NCI-H2171 (cell line): ENCODE data around the gene RNF26.

Experiments used
- DNase-seq: peaks from one replicate; lab custom pipeline; 2025; lab: John Stamatoyannopoulos, UW

RNF26 gene

DNA sequence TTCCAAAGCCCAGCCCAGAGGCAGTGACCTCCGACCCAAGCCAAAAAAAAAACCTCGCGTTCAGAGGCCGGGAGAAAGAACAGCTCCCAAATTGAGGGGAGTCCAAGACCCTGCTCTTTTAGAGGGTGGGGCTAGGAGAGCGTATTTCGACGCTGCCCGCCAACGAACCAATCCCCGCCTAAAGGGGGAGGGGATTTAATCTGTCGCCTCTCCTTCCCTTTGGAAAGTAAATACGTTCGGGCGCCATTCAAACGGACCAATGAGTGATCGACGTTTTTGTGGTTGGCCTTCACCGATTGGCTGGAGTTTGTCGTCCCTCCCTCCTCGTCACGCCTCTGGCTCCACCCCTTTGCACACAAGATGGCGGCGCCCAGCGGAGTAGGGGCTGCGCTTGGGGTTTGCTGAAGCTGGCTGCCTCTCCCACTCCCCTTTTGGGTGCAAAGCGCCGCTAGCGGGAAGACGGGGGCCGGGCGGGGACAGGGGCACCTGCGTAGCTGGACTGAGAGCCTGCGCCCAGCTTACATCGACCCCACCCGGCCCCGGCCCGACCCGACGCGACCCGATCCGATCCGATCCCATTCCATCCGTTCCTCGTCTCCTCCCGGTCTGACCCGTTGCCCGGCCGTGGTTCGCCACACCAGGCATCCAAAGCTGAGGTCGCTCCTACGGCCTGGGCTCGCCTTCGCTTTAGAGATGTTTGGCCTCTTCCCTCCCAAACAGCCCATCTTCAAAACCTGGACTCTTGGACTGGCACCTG lies at the start of gene RNF26:
TSS of gene RNF26 (plus strand) at position 354 of the 757 bp plus-strand sequence. CDS start 596 bp downstream, outside the sequence.
- peak; percentile 91 for DNase-seq

DNA sequence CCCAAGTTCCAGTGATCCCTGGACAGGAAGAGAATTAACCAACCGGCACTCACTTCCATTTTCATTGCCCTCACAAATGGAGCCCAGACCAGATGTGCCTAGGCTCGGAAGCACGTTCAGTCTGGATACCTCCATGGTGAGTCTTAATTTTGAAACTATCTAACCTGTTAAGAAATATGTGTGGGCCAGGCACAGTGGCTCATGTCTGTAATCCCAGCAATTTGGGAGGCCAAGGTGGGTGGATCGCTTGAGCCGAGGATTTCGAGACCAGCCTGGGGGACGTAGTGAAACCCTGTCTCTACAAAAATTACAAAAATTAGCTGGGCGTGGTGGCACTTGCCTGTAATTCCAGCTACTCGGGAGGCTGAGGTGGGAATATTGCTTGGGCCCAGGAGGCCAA lies 48.9 kb upstream of the RNF26 start:
- no peak for DNase-seq

DNA sequence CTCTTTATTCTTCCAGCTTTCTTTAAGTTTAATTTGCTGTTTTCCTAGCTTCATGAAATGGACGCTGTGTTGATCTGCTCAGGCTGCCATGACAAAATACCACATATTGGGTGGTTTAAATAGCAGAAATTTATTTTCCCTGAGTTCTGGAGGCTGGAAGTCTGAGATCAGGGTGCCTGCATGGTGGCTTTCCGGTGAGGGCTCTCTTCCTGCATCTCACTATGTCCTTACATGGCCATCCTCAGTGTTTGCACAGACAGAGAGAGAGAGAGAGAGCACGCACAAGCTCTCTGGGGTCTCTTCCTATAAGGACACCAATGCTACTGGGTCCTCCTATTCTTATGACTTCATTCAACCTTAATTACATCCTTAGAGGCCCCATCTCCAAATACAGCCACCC lies 46.1 kb upstream of the RNF26 start:
- no peak for DNase-seq

DNA sequence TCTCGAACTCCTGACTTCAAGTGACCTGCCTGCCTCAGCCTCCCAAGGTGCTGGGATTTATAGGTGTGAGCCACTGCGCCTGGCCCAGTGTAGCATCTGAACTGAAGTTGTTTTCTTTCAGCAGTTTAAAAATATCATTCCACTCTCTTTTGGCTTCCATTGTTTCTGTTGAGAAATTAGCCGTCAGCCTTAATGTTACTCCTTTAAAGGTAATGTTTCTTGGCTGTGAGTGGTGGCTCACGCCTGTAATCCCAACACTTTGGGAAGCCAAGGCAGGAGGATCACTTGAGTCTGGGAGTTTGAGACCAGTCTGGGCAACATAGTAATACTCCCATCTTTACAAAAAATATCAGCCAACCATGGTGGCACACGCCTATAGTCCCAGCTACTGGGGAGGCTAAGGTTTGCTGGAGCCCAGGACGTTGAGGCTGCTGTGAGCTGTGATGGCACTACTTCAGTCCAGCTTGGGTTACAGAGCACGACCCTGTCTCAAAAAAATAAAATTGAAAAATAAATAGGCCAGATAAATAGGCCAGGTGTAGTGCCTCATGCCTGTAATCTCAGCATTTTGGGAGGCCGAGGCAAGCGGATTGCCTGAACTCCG lies 43.3 kb upstream of the RNF26 start:
- DNase-seq: no peak

DNA sequence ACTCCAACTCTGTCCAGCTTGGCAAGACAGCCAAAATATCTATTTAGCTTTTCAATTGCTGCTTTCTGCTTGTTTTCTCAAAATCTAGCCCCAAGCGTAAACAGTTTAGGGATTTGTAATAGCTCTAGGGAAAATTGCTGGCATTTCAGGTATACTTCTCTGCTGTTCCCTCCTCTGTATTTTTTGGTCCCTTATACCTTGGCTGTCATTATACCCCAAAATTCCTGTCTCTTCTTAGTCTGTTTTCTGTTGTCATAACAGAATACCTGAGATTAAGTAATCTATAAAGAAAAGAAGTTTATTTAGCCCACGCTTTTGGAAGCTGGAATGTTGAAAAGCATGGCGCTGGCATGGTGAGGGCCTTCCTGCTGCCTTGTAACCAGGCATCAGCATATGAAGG lies 40.9 kb upstream of the RNF26 start:
- no peak for DNase-seq

DNA sequence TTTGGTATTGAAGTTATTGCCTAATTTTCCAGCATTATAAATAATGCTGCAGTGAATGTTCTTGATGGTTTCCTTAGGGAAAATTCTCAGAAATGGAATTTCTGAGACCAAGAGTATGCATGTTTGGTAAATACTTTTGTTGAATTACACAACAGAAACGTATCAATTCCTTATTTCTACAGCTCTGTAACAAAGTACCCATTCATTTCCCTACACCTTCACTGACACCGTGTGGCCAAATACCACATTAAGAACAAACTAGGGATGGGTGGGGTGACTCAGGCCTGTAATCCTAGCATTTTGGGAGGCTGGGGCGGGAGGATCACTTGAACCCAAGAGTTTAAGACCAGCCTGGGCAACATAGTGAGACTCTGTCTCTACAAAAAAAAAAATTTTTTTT lies 39.1 kb upstream of the RNF26 start:
- no peak for DNase-seq

DNA sequence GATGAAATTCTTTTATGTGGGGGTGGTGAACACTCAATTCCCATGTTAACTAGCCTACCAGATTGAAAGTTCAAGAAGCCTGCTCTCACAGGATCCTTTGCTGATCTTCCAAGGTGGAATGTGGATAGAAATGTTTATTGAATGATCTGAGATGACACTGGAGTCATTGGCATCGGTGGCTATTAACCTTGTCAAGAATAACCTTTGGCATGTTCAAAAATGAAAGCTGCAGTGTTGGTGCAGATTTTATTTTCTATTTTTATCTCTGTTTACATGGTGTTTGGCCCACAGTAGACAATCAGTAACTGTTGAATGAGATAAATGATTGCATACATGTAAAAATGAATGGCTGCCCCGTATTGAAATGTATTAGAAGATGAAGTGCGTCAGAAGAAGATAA lies 36.4 kb upstream of the RNF26 start:
- no peak for DNase-seq

DNA sequence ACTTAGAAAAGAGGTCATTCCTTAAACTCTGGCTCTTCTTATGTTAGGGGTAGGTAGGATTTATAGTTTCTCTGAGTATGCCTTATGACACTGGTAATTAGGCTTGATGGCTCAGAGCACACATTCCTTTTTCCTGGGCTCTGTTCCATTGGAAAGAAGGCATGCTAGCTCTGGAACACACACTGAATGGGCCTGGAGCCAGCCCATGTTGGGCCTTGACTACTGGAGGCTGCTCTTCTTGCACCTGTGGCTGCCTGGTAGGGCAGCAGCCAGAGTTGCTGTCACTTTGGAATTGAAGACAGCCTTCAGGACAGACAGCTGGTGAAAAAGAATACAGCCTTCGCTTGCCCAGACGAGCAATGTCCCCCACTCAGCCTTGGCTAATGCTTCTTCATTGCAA lies 35.6 kb upstream of the RNF26 start:
- no peak for DNase-seq

DNA sequence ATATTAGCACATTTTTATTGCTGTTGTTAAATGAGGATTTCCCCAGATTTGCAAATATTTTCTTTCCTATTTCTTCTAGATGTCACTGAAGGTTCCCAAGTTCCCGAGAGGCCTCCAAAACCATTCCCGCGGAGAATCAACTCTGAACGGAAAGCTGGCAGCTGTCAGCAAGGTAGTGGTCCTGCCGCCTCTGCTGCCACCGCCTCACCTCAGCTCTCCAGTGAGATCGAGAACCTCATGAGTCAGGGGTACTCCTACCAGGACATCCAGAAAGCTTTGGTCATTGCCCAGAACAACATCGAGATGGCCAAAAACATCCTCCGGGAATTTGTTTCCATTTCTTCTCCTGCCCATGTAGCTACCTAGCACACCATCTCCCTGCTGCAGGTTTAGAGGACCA lies 34.9 kb upstream of the RNF26 start:
- no peak for DNase-seq

DNA sequence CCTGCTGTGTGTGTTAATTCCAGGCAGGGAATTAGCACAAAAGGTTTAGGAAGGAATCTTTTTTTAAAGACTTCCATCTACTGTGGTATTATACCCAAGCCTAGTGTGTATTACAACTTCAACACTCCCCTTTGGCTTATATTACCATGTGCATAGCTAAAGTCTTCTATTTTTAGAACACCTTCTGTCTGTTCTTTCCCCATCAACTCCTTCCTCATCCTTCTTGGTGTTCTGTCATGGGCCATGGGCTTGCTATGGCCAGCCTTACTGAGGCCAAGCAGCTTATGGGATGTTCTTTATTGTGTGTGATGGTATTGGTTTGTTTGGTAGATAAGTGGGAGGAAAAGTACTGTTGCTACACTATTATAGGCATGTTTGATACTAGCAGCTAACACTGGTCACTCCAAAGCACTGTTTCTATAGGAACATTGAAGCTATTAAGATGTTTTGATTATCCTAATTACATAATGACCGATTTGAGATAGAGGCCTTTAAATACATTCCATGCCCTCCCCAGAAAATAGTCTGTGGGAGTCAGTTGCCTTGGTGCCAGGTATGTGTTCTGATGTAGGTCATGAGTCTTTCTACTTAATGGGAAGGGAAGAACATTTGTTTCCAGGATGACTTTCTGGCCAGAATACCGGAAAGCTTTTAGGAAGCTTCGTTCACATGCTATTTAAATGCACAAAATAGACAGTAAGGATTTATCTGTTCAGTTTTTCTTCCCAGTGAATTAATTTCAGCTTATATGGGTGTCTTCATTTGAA lies 33.9 kb upstream of the RNF26 start:
- DNase-seq: no peak

DNA sequence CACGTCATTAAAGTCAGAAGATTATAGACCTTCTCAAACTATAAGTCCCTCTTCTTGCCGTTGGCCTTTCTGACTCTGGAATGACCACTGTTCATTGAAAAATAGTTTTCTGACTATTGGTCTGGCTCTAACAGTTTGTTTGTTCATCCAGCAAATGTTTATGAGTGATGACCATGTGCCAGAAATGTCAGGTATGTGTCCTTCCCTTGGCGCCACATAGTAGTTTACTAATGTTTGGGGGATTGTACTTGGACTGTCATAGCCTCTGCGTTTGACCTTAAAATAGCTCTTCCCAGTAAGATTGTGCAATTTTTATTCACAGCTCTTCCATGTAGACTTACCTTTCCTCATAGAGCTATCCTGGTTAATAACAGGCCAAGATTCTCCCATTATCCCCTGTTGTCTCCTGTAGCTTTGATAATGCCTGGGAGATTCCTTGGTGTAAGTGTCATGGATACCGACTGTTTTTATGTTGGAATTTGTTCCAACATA lies 31.1 kb upstream of the RNF26 start:
- no peak for DNase-seq

DNA sequence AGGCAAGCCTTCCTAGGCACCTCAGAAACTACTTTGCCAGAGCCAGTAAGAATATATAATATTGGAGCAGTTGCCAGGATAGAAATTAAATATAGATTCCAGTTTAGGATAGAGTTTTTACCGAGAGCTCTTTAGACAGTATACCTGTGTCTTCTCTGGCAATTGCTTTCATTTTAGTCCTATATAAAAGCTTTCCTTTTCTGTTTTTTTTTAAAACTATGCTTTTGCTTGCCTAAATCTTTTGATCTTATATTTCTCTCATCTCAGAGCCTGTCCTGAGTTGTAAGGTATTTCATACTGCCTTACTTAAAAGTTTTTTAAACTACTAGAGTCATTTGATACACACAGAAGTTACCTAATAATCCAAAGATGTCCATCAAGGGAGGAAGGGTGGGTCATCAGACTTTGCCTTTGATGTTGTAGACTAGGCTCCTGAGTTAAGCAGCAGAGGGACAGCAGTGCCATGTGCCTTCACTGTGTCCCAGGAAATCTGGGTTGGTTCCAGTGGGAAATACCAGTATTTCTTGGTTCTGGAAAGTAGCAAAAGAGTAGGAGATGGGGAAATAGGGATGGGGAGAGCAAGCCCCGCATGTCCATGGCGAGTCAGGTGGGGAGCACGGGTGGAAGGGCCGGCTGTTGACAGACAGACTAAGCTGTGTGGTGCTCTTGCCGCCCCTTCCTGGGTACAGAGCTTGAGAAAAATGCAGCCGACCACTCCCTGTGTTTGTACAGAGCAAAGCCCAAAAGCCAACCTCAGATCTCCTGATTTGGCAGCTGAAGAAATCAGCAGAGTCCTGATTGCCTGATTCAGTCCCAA lies 28.6 kb upstream of the RNF26 start:
- DNase-seq: no peak

DNA sequence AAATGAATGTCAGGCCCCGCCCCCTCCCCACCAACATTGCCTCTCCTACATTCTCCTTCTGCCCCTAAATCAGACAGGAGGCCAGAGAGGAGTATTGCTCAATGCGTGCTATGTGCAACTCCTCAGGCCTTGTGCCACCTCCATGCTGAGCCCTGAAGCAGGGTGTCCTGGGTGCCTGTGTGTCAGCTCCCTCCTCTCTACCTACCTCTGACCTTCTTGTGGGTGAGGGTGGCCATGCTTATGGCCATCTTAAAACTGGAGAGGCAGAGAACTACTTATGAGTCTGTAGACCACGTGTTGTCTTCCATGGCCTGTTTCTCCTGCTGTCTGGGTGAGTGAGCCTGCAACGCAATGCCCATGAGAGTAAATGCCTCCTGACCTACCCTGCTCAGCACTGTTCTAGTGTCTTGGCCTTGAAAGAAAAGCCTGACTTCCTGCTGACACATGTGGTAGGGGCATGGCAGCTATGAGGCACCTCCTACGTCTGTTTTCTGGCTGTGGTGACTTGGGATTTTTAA lies 27.9 kb upstream of the RNF26 start:
- no peak for DNase-seq

DNA sequence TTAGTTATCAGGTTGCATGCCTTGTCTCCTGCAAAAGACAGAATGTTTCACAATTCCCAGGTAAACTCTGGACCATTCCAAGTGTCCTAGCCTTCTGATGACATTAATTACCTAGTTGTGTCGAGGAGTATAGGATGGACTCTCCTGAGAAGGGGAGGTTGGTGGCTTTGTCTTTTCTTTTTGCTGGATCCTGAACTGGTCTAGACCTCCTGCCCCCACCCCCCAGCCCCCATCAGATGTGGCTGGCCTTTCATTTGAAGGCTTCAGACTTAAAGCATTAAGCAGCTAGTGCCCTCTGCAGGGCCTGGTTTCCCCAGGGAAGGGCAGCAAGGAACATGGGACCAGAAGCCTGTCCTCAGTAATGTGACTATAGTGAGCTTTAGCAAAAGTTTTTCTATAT lies 27.1 kb upstream of the RNF26 start:
- no peak for DNase-seq

DNA sequence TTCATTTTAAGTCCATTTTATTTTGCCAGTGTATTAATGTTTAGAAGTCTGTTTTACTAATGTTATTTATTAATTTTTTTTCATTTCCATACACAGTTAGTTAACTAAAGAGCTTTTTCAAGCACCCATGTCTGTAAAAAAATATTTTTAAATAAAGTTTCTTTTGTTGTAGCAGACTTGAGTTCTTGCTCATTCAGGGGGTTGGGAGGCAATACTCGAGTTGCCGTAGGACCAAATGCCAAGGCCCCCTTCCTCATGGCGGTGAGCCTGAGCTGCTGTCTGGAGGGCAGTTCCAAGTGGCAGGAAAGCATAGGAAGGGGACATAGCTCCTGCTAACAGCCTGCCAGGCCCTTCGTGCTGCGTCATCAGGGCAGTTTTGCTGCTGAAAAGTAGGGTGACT lies 26.4 kb upstream of the RNF26 start:
- DNase-seq: no peak

DNA sequence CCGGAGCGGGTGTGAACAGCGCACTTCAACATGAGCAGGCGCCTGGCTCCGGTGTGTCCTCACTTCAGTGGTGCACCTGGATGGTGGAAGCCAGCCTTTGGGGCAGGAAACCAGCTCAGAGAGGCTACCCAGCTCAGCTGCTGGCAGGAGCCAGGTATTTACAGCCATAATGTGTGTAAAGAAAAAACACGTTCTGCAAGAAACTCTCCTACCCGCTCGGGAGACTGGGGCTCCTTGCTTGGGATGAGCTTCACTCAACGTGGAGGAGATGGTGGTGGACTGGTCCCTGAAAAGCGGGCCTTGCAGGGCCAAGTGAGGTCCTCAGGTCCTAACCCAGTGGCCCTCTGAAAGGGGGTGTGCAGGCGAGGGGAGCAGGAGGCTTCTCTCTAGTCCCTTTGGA lies 24.9 kb upstream of the RNF26 start:
- no peak for DNase-seq

DNA sequence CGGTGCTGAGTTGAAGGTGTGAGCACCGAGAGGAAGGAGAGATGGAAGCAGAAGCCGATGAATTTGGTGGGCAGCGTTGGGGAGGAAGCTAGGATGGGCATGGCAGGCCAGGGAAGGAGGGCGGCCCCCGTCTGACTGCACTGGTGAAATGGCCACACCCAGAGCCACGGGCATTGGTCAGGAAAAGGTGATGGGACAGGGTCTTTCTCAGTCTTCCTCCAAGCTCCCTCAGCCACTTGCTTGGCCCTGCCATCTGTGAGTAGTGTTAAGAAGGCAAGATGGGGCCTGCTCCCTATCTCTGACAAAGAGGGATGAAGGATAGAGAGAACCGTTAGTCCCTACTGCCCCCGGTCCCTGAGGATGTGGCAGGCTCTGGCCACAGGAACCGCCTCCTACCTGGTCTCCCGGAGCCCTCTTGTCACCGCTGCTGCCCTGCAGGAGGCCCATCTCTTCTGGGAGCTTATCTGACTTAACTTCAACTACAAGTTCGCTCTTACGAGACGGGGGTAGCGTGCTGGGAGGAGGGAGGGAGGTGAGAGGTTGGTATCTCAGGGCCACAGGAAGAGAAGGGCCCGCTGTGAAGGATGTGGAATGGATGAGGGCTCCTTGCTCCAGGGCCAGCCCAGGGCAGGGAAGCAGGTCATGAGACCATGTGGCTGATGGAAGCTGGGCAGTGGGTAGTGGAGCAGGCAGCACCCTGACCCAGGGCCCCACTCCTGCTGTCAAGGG lies 24.2 kb upstream of the RNF26 start:
- no peak for DNase-seq

DNA sequence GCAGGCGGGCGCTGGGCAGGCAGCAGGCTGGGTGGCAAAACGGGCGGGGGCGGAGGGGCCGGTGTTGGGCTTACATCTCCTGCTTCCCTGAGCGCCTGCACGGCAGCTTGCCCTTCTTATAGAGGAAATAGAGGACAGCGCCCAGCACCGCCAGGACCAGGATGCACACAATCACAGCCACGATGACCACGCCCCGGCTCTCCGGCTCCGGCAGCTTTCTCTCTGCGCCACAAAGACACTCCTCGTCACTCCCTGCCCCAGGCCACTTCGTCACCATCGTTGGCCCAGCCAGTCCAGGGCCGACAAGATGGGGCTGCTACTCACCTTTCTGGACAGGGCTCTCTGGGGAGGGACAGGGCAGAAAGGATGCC lies 23.7 kb upstream of the RNF26 start:
- no peak for DNase-seq

DNA sequence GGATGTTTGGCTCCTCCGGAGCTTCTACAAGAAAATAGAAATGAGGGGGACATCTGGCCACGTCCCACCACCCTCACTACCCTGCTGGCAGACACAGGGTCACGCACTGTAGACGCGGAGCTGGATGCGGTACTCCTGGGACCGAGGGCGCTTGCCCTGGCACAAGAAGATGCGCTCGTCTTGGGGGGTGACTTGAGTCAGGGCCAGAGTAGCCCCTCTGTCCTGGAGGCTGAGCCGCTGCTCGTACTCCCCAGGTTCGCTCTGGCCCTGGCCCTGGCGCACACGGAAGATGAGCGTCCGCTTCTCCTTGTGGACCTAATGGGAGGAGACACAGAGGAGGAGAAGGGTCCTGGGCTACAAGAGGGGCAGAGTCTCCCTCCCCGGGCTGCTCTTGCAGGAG lies 19.6 kb upstream of the RNF26 start:
- DNase-seq: no peak

DNA sequence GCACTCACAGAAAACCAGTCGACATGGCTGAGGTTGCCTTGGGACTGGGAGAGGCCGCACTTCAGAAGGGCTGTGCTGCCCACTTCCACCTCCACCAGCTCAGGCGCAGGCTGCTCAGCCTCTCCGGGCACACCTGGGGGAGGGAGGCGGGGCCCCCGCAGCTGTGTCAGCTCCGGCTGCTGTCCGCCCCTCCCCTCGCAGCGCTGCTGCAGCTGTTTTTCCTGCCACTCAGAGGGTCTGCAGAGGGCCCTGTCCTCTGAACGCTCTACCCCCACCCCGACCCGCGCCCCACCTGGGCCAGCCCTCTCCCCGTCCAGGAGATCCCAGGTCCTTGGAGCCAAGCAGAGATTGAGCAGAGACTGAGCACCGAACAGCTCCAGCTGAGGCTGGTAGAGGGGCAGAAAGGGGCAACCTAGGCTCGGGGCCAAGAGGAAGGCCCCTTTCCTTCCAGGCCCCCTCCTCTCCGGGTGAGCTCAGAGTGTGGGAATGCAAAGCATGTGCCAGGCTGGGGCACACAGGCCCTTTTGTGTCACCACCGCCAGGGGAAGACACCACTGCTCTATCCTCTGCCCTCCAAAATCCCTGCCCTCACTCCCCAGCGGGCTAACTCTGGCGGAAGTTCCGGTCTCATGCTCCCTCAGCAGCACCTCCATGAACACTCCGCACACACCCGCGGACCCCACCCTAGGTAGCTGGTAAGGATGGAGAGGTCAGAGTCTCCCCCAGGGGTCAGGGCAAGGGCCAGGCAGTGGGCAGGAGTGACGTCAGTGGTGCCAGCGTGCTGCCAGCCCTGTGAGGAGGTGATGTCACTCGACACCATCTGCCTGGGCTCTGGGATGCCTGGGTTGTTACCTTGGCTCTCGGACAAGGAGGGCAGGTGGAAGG lies 19.0 kb upstream of the RNF26 start:
- DNase-seq: no peak
